GM18511 (cell line): Measurements from ENCODE around the gene MBNL1.

ENCODE experiments used
- ATAC-seq: cut with Tn5 transposase; IDR thresholded peaks from one replicate; pipeline ENCODE4 v1.9.1; 2021; ENCODE audit warnings: mild to moderate bottlenecking, moderate library complexity; ENCODE audit not compliant: unreplicated experiment

MBNL1 gene

GRCh38 chr3:152466784-152467183 is 198.1 kb downstream of the MBNL1 start:
- ATAC-seq = peak; percentile 60

- no peak for ATAC-seq
Measured at GRCh38 chr3:152469248-152470025, 200.7 kb downstream of the MBNL1 start.

- no peak for ATAC-seq
Measured at GRCh38 chr3:152470095-152470494, 201.4 kb downstream of the MBNL1 start.

GRCh38 chr3:152470893-152471292 is 202.2 kb downstream of the MBNL1 start:
- ATAC-seq = no peak

- peak; percentile 77 for ATAC-seq
Measured at GRCh38 chr3:152471814-152472671, 203.3 kb downstream of the MBNL1 start.

- ATAC-seq = no peak
Measured at GRCh38 chr3:152472672-152472954, 203.9 kb downstream of the MBNL1 start.

- ATAC-seq = peak; percentile 61
Measured at GRCh38 chr3:152474585-152474984, 205.9 kb downstream of the MBNL1 start.

GRCh38 chr3:152477422-152477821 is 208.7 kb downstream of the MBNL1 start:
- no peak for ATAC-seq

- peak; percentile 95 for ATAC-seq
Measured at GRCh38 chr3:152480282-152480953, 211.7 kb downstream of the MBNL1 start.

GRCh38 chr3:152486364-152486763 is 217.6 kb downstream of the MBNL1 start:
- ATAC-seq = no peak

GRCh38 chr3:152488449-152488848 is 219.7 kb downstream of the MBNL1 start:
- no peak for ATAC-seq

- peak; percentile 43 for ATAC-seq
Measured at GRCh38 chr3:152491922-152492321, 223.2 kb downstream of the MBNL1 start.

GRCh38 chr3:152496286-152496685 is 227.6 kb downstream of the MBNL1 start:
- ATAC-seq = no peak

GRCh38 chr3:152496716-152497115 is 228.0 kb downstream of the MBNL1 start:
- peak; percentile 70 for ATAC-seq

GRCh38 chr3:152497457-152497856 is 228.7 kb downstream of the MBNL1 start:
- ATAC-seq = no peak

GRCh38 chr3:152497890-152498289 is 229.2 kb downstream of the MBNL1 start:
- ATAC-seq = no peak

GRCh38 chr3:152499791-152500385 is 231.2 kb downstream of the MBNL1 start:
- no peak for ATAC-seq

- ATAC-seq = peak; percentile 96
Measured at GRCh38 chr3:152505926-152506325, 237.2 kb downstream of the MBNL1 start.

GRCh38 chr3:152508705-152509104 is 240.0 kb downstream of the MBNL1 start:
- ATAC-seq = no peak

- peak; percentile 72 for ATAC-seq
Measured at GRCh38 chr3:152511904-152512303, 243.2 kb downstream of the MBNL1 start.

GRCh38 chr3:152513301-152513960 is 244.7 kb downstream of the MBNL1 start:
- no peak for ATAC-seq
